Measurements from ENCODE around the gene LYPD5. TPM values are rescaled to one million over a fixed set of nuclear protein-coding genes. Genes with fewer than 3 reads are reported as not detected.

Gene LYPD5
- total and polyA plus RNA-seq, 11 donors: 0.34 to 7.9 (median 1.4) TPM

DNA sequence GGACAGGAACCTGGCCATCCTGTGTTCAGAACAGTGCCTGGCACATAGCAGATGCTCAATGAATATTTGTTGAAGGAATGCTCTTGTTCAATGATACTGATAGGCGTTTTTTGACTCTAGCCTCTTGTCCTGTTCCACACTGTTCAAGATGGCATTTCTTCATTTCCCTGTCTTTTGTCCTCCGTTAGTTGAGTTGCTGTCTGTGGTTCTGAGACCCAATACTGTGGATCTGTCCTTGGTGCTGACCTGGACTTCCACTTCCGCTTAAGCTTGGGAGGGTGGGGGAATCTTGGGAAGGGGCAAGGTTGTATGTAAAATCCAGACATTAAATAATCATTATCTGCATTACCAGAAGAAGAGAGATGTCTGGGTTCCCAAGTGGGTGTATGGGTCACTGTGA, 13.2 kb downstream of the LYPD5 start:
- no peak for DNase-seq
- Histone ChIP-seq H3K4me1 (peaks cover 0 to 12% (median 2%) of the 10 kb centered on the region in 12 donors), H3K4me3 (no peak overlapping the region), H3K9me3 (no peaks in the 10 kb centered on the region), H3K27ac (no peak overlapping the region), H3K27me3 (peaks cover 0 to 13% (median 0%) of the 10 kb centered on the region in 9 donors), H3K36me3 (no peaks in the 10 kb centered on the region)
- WGBS, 4 donors: 7 to 9% (median 8%) methylated on average over 3 of the region's 3 CpGs
- no peak for ATAC-seq
- no peak for TF ChIP-seq POLR2A (IDR thresholded peaks at IDR 0.05)
- TF ChIP-seq, protein P1, sequence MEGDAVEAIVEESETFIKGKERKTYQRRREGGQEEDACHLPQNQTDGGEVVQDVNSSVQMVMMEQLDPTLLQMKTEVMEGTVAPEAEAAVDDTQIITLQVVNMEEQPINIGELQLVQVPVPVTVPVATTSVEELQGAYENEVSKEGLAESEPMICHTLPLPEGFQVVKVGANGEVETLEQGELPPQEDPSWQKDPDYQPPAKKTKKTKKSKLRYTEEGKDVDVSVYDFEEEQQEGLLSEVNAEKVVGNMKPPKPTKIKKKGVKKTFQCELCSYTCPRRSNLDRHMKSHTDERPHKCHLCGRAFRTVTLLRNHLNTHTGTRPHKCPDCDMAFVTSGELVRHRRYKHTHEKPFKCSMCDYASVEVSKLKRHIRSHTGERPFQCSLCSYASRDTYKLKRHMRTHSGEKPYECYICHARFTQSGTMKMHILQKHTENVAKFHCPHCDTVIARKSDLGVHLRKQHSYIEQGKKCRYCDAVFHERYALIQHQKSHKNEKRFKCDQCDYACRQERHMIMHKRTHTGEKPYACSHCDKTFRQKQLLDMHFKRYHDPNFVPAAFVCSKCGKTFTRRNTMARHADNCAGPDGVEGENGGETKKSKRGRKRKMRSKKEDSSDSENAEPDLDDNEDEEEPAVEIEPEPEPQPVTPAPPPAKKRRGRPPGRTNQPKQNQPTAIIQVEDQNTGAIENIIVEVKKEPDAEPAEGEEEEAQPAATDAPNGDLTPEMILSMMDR (IDR thresholded peaks at IDR 0.05): no peak
- intact Hi-C loops (cut with DNase I): loop anchor here in 4 of 10 donors (10.0 kb wide), 4 partner anchors 114 to 344 kb away; partner anchors contain the start of genes PLAUR (in 1 of the 4) and ZNF575 (in 1 of the 4)

DNA sequence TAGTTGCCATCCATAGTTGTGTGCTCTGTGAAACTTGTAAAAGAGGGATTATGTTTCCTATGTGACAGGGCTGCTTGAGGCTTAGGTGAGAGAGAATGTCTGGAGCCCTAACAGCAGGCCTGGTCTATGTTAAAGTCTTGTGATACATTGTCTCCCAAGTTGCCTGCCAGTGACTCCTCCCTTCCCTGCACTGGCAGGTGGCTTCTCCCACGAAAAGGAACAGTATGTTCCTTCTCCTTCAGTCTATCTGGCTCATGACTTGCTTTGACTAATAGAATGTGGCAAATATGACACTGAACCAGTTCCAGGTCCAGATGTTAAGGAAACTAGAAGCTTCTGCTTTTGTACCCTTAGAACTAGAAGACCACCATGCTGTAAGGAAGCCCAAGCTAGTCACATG, 15.6 kb downstream of the LYPD5 start:
- 24 to 58% (median 32%) methylated on average over 1 of the region's 1 CpG for WGBS, 4 donors
- no peaks in the 10 kb centered on the region for H3K36me3 ChIP-seq
- H3K27ac ChIP-seq: no peak overlapping the region
- no peaks in the 10 kb centered on the region for H3K9me3 ChIP-seq
- H3K27me3 ChIP-seq: peaks cover 0 to 11% (median 0%) of the 10 kb centered on the region in 9 donors
- TF ChIP-seq, protein P1 (IDR thresholded peaks at IDR 0.05): no peak
- no peak for TF ChIP-seq POLR2A (IDR thresholded peaks at IDR 0.05)
- H3K4me3 ChIP-seq: no peak overlapping the region
- peaks cover 0 to 12% (median 2%) of the 10 kb centered on the region in 12 donors for H3K4me1 ChIP-seq
- intact Hi-C loops (cut with DNase I): loop anchor here in 4 of 10 donors (10.0 kb wide), 4 partner anchors 112 to 342 kb away; partner anchors contain the start of genes PLAUR (in 1 of the 4) and ZNF575 (in 1 of the 4)
- ATAC-seq (no peak), DNase-seq (no peak)

DNA sequence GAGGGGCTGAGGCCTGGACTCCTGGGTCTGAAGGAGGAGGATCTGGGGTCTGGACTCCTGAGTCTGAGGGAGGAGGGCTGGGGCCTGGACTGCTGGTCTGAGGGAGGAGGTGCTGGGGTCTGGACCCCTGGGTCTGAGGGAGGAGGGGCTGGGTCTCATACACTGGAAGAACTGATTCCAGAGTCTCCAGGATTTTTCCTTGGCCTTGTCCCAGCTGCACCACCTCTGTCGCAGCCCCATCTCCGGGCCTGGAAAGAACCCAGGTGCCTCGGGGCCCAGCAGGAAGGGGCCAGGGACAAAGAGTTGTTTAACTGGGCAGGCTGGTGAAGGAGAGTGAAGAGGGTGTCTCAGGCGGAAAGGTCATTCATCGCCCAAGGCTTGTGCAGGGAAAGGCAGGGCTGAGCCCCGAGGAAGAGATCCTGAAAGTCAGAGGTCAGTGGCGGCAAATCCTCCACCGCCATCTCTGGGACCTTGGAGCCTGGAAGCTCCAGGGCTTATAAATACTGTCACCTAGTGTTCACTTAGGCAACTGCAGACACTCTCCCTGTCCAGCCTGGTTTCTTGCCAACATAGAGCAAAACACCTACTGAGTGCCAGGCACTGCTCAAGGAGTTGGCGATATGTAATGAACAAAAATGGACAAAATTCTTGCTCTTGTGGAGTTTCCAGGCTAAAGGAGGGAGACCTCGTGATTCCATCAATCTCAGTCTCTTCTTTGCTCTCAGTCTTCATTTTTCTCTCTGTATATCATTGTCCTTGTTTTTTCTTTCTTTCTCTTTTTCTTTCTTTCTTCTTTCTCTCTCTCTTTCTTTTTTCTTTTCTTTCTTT, 17.1 kb downstream of the LYPD5 start:
- peaks cover 0 to 22% (median 0%) of the 10 kb centered on the region in 9 donors for H3K27me3 ChIP-seq
- intact Hi-C loops (cut with DNase I): loop anchor here (1.0 to 10.0 kb wide), 7 partner anchors 38 to 340 kb away; partner anchors contain the start of genes PLAUR (in 1 of the 10) and ZNF575 (in 1 of the 10)
- peaks cover 0 to 21% (median 2%) of the 10 kb centered on the region in 12 donors for H3K4me1 ChIP-seq
- 9 to 23% (median 16%) methylated on average over 10 of the region's 10 CpGs for WGBS, 4 donors
- TF ChIP-seq, protein P1 (IDR thresholded peaks at IDR 0.05): peak; percentile 91 to 99 (median 98)
- TF ChIP-seq POLR2A (IDR thresholded peaks at IDR 0.05): no peak
- ATAC-seq: peak; percentile 33 to 86 (median 81)
- H3K36me3 ChIP-seq: no peaks in the 10 kb centered on the region
- peak overlapping the region in 1 of 12 donors; percentile 58 for H3K27ac ChIP-seq
- H3K4me3 ChIP-seq: peak overlapping the region in 1 of 12 donors; percentile 15
- no peaks in the 10 kb centered on the region for H3K9me3 ChIP-seq
- DNase-seq: peak in 4 of 5 donors; percentile 45 to 56 (median 51)
